Liver (tissue), 9 donors: ENCODE results near the gene TP53INP2. TPM values are rescaled to one million over a fixed set of nuclear protein-coding genes. Genes with fewer than 3 reads are reported as not detected.

Experiments
- DNase-seq: peaks from one replicate; pipeline ENCODE4 v3.0.0-alpha.2; 2017; ENCODE audit warnings: low spot score
- H3K27ac ChIP-seq, 2 donors: one replicate each; pipeline ENCODE4 v1.7.0; 2013; ENCODE audit warnings: inconsistent platforms in 2 of 2, low read length in 2 of 2, control low read depth in 1 of 2, low read depth in 1 of 2, mild to moderate bottlenecking in 1 of 2
- H3K27me3 ChIP-seq, 4 donors: one replicate each; pipeline versions ENCODE4 v1.6.1 to v1.7.0; 2013; ENCODE audit warnings: low read length in 3 of 4, inconsistent platforms in 1 of 4, mild to moderate bottlenecking in 1 of 4, moderate library complexity in 1 of 4; ENCODE audit not compliant: control insufficient read depth in 4 of 4, insufficient read depth in 4 of 4
- H3K36me3 ChIP-seq, 4 donors: one replicate each; pipeline versions ENCODE4 v1.6.1 to v1.7.0; 2013; ENCODE audit warnings: low read length in 3 of 4, mild to moderate bottlenecking in 3 of 4, low read depth in 1 of 4, moderate library complexity in 1 of 4; ENCODE audit not compliant: control insufficient read depth in 4 of 4, insufficient read depth in 3 of 4
- H3K4me1 ChIP-seq, 4 donors: one replicate each; pipeline versions ENCODE4 v1.6.1 to v1.7.0; 2013; ENCODE audit warnings: low read length in 3 of 4, mild to moderate bottlenecking in 3 of 4, moderate library complexity in 1 of 4; ENCODE audit not compliant: control insufficient read depth in 4 of 4, insufficient read depth in 4 of 4
- H3K4me3 ChIP-seq, 3 donors: one replicate each; pipeline versions ENCODE4 v1.6.1 to v1.7.0; 2013; ENCODE audit warnings: low read length in 3 of 3, control low read depth in 1 of 3, low read depth in 1 of 3, mild to moderate bottlenecking in 1 of 3
- H3K9ac ChIP-seq, 2 donors: one replicate each; pipeline ENCODE4 v1.7.0; 2013; ENCODE audit warnings: low read length in 2 of 2, mild to moderate bottlenecking in 2 of 2, moderate library complexity in 2 of 2, control low read depth in 1 of 2, low read depth in 1 of 2
- H3K9me3 ChIP-seq, 4 donors: one replicate each; pipeline versions ENCODE4 v1.6.1 to v1.7.0; 2013; ENCODE audit warnings: low read length in 3 of 4; ENCODE audit not compliant: control insufficient read depth in 4 of 4
- EGR1 ChIP-seq, 2 donors: IDR thresholded peaks; 2 replicates each; pipeline ENCODE4 v1.6.1; 2016 to 2018; ENCODE audit warnings: antibody characterized with exemption in 2 of 2, low read depth in 2 of 2
- FOXA1 ChIP-seq: IDR thresholded peaks from 2 replicates; pipeline ENCODE4 v1.6.1; 2016; ENCODE audit warnings: antibody characterized with exemption
- HNF4A ChIP-seq, 2 donors: conservative IDR thresholded peaks; 2 replicates each; pipeline ENCODE4 v1.6.1; 2016; ENCODE audit warnings: antibody characterized with exemption in 2 of 2, mild to moderate bottlenecking in 2 of 2
- HNF4G ChIP-seq: IDR thresholded peaks from 2 replicates; pipeline ENCODE4 v1.6.1; 2016; ENCODE audit warnings: antibody characterized with exemption
- NR2F2 ChIP-seq: IDR thresholded peaks from 2 replicates; pipeline ENCODE4 v1.6.1; 2016; ENCODE audit warnings: antibody characterized with exemption
- RAD21 ChIP-seq, 2 donors: IDR thresholded peaks; 2 replicates each; pipeline ENCODE4 v1.6.1; 2016; ENCODE audit warnings: antibody characterized with exemption in 2 of 2, mild to moderate bottlenecking in 2 of 2
- REST ChIP-seq: IDR thresholded peaks from 2 replicates; pipeline ENCODE4 v1.6.1; 2016; ENCODE audit warnings: antibody characterized with exemption, mild to moderate bottlenecking
- RXRA ChIP-seq, 2 donors: IDR thresholded peaks; 2 replicates each; pipeline ENCODE4 v1.6.1; 2017 to 2018; ENCODE audit warnings: antibody characterized with exemption in 2 of 2, mild to moderate bottlenecking in 1 of 2
- SP1 ChIP-seq: IDR thresholded peaks from 2 replicates; pipeline ENCODE4 v1.6.1; 2018; ENCODE audit warnings: antibody characterized with exemption, mild to moderate bottlenecking
- YY1 ChIP-seq: IDR thresholded peaks from 2 replicates; pipeline ENCODE4 v1.6.1; 2016; ENCODE audit warnings: antibody characterized with exemption, mild to moderate bottlenecking
- WGBS: extraction: QIAGEN DNeasy Blood & Tissue Kit; methylation state at CpG from one replicate; pipeline ENCODE4 v1.1.7; 2013; 5-methylcytosine and 5-hydroxymethylcytosine counted together
- polyA plus RNA-seq, 2 donors: library from polyadenylated mRNA; stranded (reverse) in 1 of 2; unstranded in 1 of 2; fragments of 200-250 nt in 1 of 2; fragments of >200 nt in 1 of 2; fragmentation: Nextera tagmentation in 1 of 2; extraction: Ambion mirVana in 1 of 2; gene quantifications; one replicate each; pipeline versions ENCODE4 v1.2.1 to v1.2.3, GENCODE V29; 2013 to 2015
- total RNA-seq, 2 donors: library from RNA; depleted of rRNA; stranded (reverse); fragments of >200 nt; gene quantifications; one replicate each; pipeline ENCODE4 v1.2.3, GENCODE V29; 2014
- TF ChIP-seq, protein P1 (sequence below): fragments of 150-350 bp; IDR thresholded peaks from 2 replicates; pipeline ENCODE4 v1.5.1; 2017; ENCODE audit warnings: improper control_type of control experiment, low read depth, low read length; ENCODE audit not compliant: missing input control
- donor health status: healthy.
- donor health status: healthy.
- donor health status: healthy.
- donor health status: healthy.
- donor health status: healthy.

TP53INP2 gene
- total and polyA plus RNA-seq, 4 donors: 3.0 to 14.5 (median 7.0) TPM

- WGBS: 21% methylated on average over 22 of the region's 22 CpGs
- TF ChIP-seq RAD21 (IDR thresholded peaks at IDR 0.05) (peak; percentile 62 to 65), NR2F2 (no peak)
- TF ChIP-seq, protein P1, sequence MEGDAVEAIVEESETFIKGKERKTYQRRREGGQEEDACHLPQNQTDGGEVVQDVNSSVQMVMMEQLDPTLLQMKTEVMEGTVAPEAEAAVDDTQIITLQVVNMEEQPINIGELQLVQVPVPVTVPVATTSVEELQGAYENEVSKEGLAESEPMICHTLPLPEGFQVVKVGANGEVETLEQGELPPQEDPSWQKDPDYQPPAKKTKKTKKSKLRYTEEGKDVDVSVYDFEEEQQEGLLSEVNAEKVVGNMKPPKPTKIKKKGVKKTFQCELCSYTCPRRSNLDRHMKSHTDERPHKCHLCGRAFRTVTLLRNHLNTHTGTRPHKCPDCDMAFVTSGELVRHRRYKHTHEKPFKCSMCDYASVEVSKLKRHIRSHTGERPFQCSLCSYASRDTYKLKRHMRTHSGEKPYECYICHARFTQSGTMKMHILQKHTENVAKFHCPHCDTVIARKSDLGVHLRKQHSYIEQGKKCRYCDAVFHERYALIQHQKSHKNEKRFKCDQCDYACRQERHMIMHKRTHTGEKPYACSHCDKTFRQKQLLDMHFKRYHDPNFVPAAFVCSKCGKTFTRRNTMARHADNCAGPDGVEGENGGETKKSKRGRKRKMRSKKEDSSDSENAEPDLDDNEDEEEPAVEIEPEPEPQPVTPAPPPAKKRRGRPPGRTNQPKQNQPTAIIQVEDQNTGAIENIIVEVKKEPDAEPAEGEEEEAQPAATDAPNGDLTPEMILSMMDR: peak; percentile 24
- peaks cover 9 to 62% (median 52%) of the 10 kb centered on the region in 4 donors for H3K4me1 ChIP-seq
- peak; percentile 58 for DNase-seq
- H3K36me3 ChIP-seq: peaks cover 0 to 9% (median 2%) of the 10 kb centered on the region in 4 donors
- H3K27me3 ChIP-seq: no peaks in the 10 kb centered on the region
- no peak overlapping the region for H3K9ac ChIP-seq
- H3K9me3 ChIP-seq: no peaks in the 10 kb centered on the region
- peak overlapping the region; percentile 87 to 88 for H3K27ac ChIP-seq
- H3K4me3 ChIP-seq: peak overlapping the region in 2 of 3 donors; percentile 72 to 74
Observed at GRCh38 chr20:34708621-34709043, 4.5 kb downstream of the TP53INP2 start.

- peaks cover 0 to 9% (median 4%) of the 10 kb centered on the region in 4 donors for H3K36me3 ChIP-seq
- no peaks in the 10 kb centered on the region for H3K9me3 ChIP-seq
- TF ChIP-seq RXRA (IDR thresholded peaks at IDR 0.05) (no peak), SP1 (peak; percentile 31), HNF4G (no peak), HNF4A (conservative IDR thresholded peaks at IDR 0.05) (peak in 1 of 2 donors; percentile 5)
- peak overlapping the region; percentile 50 to 74 (median 72) for H3K4me3 ChIP-seq
- peak overlapping the region in 1 of 2 donors; percentile 28 for H3K9ac ChIP-seq
- H3K27ac ChIP-seq: peak overlapping the region; percentile 87 to 88
- DNase-seq: peak; percentile 90
- H3K27me3 ChIP-seq: no peaks in the 10 kb centered on the region
- peaks cover 9 to 60% (median 52%) of the 10 kb centered on the region in 4 donors for H3K4me1 ChIP-seq
- WGBS: under 1% methylated on average over 64 of the region's 64 CpGs
Observed at GRCh38 chr20:34709044-34709830, 5.1 kb downstream of the TP53INP2 start.

DNA sequence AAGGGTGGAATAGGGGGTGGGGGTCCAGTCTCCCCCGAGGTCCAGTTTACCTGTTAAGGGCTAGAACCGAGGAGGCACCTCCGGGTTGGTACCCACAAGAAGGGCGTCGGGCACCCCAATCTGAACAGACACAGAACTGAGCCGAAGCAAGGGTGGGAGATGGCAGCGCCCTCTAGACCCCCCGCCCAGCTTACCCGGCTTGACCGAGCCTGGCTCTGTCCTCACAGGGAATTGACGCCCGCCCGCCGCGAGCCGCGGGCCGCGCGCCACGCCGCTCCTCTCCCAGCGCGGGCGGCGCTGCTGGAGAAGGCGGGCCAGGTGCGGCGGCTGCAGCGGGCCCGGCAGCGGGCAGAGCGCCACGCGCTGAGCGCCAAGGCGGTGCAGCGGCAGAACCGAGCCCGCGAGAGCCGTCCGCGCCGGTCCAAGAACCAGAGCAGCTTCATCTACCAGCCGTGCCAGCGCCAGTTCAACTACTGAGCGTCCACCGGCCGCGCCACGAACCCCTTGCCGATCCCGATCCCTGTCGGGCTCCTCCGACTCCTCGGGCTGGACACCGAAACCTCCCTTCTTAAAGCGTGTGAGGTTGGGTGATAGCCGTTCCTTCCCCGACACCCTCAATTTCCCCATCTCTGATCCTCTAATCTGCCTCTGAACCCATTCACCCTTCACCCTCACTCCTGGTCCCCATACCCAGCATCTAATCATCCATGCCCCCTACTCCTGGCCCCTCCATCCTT, 5.9 kb downstream of the TP53INP2 start:
- no peaks in the 10 kb centered on the region for H3K9me3 ChIP-seq
- H3K4me3 ChIP-seq: peak overlapping the region; percentile 30 to 74 (median 72)
- 3% methylated on average over 61 of the region's 61 CpGs for WGBS
- no peak for DNase-seq
- H3K9ac ChIP-seq: peak overlapping the region; percentile 28 to 32
- H3K36me3 ChIP-seq: peaks cover 0 to 10% (median 4%) of the 10 kb centered on the region in 4 donors
- TF ChIP-seq, protein P1: peak; percentile 3
- TF ChIP-seq HNF4A (conservative IDR thresholded peaks at IDR 0.05) (peak in 1 of 2 donors; percentile 0), REST (no peak), HNF4G (no peak), YY1 (peak; percentile 42), FOXA1 (no peak), SP1 (peak; percentile 6), EGR1 (IDR thresholded peaks at IDR 0.05; ENCODE audit: low read depth in 2 of 2) (no peak)
- H3K27ac ChIP-seq: peak overlapping the region; percentile 87 to 88
- peaks cover 9 to 57% (median 49%) of the 10 kb centered on the region in 4 donors for H3K4me1 ChIP-seq
- H3K27me3 ChIP-seq: no peaks in the 10 kb centered on the region
